ENCODE data around the gene RCHY1. TPM values are rescaled to one million over a fixed set of nuclear protein-coding genes. Genes with fewer than 3 reads are reported as not detected.

Gene RCHY1
- total and polyA plus RNA-seq, 2 experiments from 2014 or later = 42.9 to 46.5 TPM

- Histone ChIP-seq H3K79me2 (replicated peaks; ENCODE audit: insufficient read depth) (no peaks in the 10 kb centered on the region), H2AFZ (no peak overlapping the region), H3K4me3 (no peak overlapping the region), H3K9me2 (ENCODE audit: insufficient read depth) (no peaks in the 10 kb centered on the region), H3K4me1 (ENCODE audit: insufficient read depth) (no peaks in the 10 kb centered on the region), H3K27ac (ENCODE audit: low read depth) (no peak overlapping the region), H3K36me3 (ENCODE audit: insufficient read depth) (peaks cover 29% of the 10 kb centered on the region), H3K4me2 (no peak overlapping the region), H3K27me3 (ENCODE audit: insufficient read depth) (no peaks in the 10 kb centered on the region), H4K20me1 (replicated peaks; ENCODE audit: insufficient read depth) (no peaks in the 10 kb centered on the region), H3F3A (replicated peaks; ENCODE audit: low read depth) (no peaks in the 10 kb centered on the region)
- H3K4me3 Mint-ChIP-seq = no peak overlapping the region
- TF ChIP-seq CREB1 (CRISPR knock-in tag; IDR thresholded peaks at IDR 0.05; ENCODE audit: low read depth) (no peak), POLR2AphosphoS5 (IDR thresholded peaks at IDR 0.05; ENCODE audit: low read depth) (no peak), EZH2phosphoT487 (IDR thresholded peaks at IDR 0.05; ENCODE audit: unreplicated experiment) (no peak), ZNF331 (CRISPR knock-in tag; IDR thresholded peaks at IDR 0.05; ENCODE audit: low read depth) (no peak), ETS1 (IDR thresholded peaks at IDR 0.05) (no peak), EZH2 (IDR thresholded peaks at IDR 0.05; ENCODE audit: low read depth, unreplicated experiment) (no peak), NANOG (IDR thresholded peaks at IDR 0.05; ENCODE audit: borderline replicate concordance) (no peak), CTCF (conservative IDR thresholded peaks at IDR 0.05; ENCODE audit: low read depth in 2 of 2) (no peak), REST (IDR thresholded peaks at IDR 0.05; ENCODE audit: unreplicated experiment) (no peak), ZNF462 (CRISPR knock-in tag; IDR thresholded peaks at IDR 0.05) (no peak), JUNB (IDR thresholded peaks at IDR 0.05; ENCODE audit: unreplicated experiment) (no peak), ZNF114 (CRISPR knock-in tag; IDR thresholded peaks at IDR 0.05) (no peak), STAT1 (IDR thresholded peaks at IDR 0.05; ENCODE audit: unreplicated experiment) (no peak)
- ATAC-seq (no peak), DNase-seq (ENCODE audit: low spot score) (no peak)
- H3K27ac Mint-ChIP-seq = no peak overlapping the region
- H3K36me3 Mint-ChIP-seq (ENCODE audit: low read depth) = peaks cover 79% of the 10 kb centered on the region
- no peaks in the 10 kb centered on the region for H3K4me1 Mint-ChIP-seq
- H3K27me3 Mint-ChIP-seq (ENCODE audit: insufficient read depth, low read depth, poor library complexity) = no peaks in the 10 kb centered on the region
- peaks cover 32% of the 10 kb centered on the region for H3K9me3 Mint-ChIP-seq
Observed at GRCh38 chr4:75530556-75531322, 16.5 kb upstream of the RCHY1 start.
